Epithelial cell of prostate (primary cell): Measurements from ENCODE around the gene ARX.

Source experiments
- DNase-seq: peaks from one replicate; pipeline ENCODE4 v3.0.0-alpha.2; 2011; ENCODE audit warnings: low read depth, low spot score
- H3K27ac ChIP-seq: fragments of 450-650 bp; 2 replicates; pipeline ENCODE4 v1.5.1; 2017; ENCODE audit warnings: mild to moderate bottlenecking

ARX gene

DNA sequence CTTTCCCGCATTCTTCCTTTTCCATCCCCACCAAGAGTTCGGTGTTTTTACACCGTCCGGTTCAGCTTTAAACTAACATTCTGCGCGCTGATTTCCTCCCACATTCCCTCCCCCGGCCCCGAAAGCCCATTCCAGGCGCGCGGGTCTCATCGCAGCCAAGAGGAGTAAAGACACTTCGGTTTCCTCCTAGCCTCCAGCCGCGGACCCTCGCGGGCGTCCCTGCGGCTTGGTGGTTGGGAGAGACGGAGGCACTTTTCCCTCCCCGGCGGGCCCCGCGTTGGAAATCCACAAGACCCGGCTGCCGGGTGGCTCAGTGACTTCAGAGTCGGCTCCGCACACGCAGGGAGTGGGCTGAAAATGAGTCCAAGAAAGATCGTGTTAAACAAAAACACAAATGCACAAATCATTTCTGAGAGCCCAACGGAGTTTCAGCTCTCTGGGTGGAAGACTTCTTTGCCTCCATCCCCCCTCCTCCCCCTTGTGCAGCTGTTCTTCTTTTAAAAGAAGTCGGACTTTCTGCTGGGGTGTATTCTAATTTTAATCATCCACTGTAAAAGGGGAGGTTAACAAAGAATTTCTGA is 2.0 kb upstream of the ARX start:
- no peak overlapping the region for H3K27ac ChIP-seq
- no peak for DNase-seq

DNA sequence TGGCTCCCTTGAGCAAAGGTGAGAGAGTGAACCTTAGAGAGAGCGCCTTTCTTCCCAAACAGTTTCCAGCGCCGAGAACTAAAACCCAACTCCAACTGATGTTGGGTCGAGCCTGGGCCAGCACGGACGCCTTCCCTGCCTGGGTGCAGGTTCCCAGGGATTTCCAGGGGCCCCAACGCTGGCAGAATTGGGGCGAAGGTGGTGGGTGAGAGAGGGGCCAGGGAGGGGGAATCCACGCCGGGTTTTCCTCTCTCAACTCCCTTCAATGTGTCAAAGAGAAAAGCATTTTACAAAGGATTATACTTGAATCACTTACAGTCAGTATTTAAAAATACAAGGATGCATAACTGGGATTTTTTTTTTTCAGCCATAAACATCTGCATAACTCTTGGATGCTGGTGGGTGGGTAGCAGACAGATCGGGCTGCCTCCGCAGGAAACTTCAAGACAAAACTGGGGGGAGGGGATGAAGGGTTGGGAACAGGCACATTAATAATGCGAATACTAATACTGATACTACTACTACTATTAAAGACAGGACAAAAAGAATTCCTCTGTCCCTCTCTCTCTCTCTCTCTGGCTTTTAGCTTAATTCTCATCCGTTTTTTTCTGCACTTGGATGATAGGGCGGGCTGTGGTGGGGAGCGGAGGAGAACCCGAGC is 1.3 kb upstream of the ARX start:
- H3K27ac ChIP-seq: no peak overlapping the region
- no peak for DNase-seq

DNA sequence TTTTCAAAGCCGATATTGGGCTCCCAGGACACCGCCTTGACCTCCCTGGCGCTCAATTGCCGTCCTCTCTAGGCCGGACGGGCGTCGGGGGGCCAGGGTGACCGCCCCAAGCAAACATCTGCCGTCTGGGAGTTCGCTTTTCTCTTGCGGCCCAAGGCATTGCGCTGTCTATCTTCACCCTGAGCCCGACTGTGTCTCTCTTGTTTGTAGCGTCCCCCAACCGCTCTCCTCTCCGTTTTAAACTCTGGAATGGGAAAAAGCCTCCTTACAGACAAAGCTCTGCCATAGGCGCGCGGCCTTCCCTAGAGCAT is 551 bp upstream of the ARX start:
- no peak overlapping the region for H3K27ac ChIP-seq
- no peak for DNase-seq

DNA sequence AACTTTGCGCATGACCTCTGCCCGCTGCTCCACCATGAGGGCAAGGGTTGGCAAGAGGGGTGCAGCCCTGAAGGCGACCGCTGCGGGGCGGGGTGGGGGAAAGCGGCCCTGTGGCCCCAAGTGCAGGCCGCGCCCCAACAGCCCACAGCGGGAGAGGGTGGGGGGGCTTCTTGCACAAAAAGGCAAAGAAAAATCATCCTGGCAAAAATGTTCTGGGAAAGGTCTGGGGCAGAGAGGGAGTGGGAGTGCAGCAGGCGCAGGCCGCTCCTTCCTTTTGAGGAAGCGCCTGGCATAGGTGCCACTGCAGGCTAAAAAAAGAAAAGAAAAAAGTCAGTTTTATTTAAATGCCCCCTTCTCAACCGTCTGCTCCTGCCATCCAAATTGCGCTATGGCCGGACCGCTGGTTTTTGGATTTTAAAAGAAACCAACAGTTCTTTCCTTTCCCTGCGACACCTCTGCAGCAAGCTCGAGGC is 1.4 kb downstream of the ARX start:
- H3K27ac ChIP-seq: no peak overlapping the region
- DNase-seq: no peak

DNA sequence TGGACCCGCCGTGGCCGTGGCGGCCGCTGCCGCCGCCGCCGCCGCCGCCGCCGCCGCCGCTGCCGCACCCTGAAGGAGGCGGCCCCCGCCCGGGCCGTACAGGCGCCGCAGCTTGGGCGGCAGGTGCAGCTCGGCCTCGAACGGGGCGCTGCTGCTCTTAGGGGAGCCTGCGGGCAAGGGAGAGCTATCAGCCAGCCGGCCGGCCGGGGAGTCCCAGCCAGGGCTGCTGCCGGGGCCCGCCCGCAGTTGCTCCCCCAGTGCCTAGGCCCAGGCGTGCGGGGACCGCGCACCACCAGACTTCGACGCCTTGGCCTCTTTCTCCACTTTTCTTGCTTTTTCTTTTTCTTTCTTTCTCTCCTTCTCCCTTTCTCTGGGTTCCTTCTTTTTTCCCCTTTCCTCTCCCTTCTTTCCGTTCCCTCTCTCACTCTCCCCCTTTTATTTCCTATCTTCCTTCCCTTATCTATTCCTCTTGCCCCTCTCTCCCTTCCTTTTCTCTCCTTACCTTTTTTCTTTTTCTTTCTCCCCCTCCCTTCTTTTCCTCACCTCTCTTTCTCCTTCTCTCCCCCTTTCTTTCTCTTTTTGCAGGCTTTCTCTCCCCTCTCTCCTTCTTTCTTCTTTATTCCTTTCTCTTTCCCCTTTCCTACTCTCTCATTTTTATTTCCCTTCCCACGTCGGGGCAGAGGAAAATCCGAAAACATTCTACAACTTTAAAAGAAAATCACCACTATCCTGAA is 2.0 kb downstream of the ARX start:
- no peak overlapping the region for H3K27ac ChIP-seq
- DNase-seq: no peak

DNA sequence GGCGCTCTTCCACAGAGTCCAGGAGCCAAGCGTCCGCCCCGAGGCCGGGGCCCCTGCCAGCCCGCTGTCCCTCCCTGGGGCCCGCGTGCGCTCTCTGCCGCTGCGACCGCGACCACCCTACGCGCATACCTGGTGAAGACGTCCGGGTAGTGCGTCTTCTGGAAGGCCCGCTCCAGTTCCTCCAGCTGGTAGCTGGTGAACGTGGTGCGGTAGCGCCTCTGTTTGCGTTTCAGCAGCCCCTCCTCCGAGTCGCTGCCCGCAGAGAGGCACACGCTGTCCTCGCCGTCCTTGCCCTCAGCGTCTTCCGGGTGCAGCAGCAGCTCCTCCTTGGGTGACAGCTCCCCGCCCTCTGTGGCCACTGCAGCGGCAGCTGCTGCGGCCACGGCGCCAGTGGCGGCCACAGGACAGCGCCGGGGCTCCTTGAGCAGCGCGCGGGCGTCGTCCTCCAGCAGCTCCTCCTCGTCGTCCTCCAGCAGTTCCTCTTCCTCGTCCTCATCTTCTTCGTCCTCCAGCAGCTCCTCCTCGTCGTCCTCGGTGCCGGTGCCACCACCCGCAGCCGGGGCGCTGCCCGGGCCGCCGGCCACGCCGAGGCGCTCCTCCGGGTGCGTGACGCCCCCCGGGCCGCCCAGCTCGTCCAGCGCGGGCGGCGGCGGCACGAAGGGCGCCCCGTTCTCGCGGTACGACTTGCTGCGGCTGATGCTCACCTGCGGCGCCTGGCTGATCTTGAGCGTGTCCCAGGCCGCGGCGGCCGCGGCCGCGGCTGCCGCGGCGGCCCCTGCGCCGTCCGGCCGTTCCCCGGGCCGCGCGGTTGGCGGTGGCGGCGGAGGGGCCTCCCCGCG is 2.8 kb downstream of the ARX start:
- DNase-seq: no peak
- no peak overlapping the region for H3K27ac ChIP-seq

DNA sequence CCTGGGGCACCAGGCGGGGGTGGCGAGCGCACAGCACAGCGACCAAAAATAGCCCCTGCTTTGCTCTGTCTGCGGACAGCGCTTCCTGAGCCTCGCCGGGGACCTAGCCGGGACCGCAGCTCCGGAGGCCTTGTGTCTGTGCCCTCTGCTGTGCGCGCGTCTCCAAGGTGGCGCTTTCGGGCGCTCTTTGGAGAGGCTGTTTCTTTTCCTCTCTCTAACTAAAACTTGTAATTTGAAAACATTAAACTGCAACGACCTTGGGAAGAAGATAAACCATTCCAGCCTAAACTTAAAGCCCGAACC is 3.4 kb downstream of the ARX start:
- no peak for DNase-seq
- no peak overlapping the region for H3K27ac ChIP-seq

DNA sequence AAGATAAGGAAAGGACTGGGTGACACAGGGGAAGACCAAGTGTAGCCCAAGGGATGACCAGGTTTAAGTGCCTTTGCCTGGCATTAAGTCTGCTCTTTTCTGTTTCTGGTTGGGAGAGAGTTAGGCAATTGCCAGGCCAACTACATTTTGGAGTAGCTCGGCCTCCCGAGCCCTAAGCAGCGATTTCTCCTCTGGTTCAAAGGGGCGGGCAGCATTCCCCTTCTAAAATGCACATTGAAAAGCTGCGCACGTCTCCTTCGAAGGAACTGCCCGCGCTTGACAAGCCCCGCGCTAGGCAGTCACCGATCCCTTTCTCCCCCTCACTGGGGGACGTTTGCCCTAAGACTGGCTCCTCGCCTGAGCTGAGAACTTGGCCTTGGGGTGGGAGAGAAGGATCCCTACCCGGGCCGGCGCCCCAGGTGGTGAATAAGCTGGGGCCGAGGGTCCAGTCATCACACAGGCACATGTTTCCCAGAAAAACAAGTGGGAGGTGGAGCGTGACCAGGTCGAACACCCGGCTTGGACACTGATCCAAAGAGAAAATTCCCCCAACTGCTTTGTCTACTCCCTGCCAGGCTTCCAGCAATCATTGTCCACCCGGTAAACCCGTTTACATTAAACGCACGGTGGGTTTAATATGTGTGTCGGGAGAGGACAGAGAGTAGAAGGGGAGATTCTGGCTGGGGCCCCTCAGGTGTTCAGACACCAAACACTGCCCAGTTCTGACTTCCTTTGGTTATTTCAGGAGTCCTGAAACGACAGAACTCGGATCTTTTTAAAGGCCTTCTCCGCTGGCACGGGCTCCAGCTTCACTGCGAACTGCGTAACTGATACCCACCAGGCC is 4.0 kb downstream of the ARX start:
- no peak overlapping the region for H3K27ac ChIP-seq
- DNase-seq: no peak

DNA sequence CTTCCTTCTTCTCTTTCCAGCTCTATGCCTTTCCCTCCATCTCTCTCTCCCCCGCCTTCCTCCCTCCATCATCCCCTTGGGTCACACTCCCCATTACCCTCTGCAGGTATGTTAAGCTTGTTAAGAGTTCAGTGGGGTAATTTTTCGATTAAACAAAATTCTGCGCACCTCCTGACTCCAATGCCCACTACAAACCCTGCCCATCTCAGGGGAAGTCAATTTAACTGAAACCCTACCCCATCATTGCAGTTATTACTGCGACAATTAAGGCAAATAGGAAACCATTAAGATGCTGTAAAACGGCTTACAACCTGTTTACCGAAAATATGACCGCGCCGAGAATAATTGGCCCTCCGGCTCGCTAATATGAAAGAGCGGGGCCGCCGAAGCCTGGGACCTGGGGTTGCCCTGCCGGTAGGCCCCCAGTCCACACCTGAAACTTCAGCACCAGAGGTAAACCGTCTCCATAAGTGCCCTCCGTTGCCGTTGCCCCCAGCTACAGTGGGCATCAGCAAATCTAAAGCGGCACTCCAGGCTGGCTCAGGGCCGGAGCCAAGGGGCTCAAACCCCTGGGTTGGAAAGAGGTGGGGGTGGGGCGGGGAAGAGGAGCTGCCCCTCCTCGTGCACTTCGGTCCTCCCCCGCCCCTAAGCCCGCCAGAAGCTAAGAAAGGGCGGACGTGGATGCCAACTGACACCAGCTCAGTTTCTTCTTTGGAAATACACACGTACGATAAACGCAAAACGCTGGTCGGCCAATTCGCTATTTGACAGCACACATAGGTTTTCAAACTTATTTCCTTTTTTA is 4.8 kb downstream of the ARX start:
- no peak overlapping the region for H3K27ac ChIP-seq
- DNase-seq: no peak

DNA sequence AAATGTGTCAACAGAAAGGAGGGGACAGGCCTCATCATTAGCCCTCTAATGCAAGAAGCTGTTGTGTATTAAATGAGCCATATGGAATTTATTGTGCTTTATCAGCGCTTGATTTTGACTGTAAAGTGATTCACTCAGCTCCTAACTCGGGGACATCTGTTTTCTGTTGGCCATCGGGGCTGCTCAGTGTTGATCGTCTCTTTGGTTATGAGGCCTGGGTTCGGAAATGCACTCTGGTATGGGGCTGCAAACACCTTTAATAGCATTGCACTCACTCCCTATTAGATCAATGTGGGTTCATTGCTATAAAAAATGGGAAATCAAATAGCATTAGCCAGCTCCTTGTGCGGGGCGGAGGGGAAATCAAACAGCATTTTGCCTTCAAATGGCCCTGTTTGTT is 6.4 kb downstream of the ARX start:
- DNase-seq: no peak
- H3K27ac ChIP-seq: no peak overlapping the region

DNA sequence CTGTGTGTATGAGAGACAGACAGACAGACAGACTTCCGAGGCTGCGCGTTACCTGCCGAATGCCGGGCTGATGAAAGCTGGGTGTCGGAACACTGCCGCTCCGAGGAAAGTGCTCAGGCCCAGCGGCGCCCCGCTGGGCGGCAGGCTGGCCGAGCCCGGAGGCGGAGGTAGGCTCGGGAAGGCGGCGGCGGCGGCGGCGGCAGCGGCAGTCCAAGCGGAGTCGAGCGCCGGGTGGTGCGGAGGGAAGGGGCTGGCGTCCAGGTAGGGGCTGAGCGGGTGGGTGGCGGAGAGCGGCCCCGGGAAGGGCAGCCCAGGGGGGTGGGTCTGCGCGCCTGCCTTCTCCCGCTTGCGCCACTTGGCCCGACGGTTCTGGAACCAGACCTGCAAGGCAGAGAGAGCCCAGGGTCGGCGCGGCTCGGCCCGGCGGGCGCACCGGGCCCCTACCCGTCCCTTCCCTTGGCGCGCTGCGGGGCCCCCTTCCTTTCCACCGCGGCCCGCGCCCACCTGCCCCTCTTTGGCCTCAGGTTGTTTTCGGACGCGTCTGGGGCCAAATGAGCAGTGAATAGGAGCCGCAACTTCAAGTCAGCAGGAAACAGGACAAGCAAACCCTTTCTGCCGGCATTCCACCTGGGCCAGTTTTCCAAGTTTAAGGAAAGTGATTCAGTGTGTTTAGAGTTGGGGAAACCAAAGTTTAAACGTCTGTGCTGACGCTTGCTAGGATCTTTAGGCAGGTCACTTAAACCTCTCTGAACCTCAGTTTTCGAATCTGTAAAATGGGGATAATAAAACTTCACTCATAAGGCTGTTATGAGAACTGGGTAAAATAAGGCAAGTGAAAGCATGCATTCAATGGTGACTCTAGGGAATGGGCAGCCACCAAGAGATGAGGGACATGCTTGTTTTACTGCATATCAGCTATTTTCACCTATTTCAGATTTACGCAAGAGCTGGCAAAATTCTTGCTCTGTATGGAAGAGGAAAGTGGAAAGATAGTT is 8.4 kb downstream of the ARX start:
- no peak overlapping the region for H3K27ac ChIP-seq
- no peak for DNase-seq

DNA sequence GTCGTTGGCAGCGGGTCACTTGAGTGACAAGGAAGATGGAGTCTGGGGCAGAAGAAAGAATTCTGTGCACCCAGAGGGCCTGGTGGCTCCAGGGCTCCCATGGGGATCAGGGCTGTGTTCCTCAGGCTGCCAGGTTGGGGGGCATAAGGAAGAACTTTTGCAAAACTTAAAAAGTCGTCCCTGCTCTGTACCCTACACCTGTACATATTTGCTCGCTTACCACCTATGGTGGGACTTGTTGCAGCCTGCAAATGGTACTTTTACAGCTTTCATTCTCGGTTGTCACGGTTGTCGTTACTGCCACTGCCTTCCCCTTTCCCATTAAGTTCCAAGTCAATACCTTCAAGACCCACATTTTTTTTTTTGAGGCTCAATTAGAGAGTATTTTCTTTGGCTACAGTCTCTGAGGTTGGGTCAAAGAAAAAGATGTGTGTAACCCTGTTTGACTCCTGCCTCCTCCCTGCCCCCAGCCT is 9.1 kb downstream of the ARX start:
- no peak for DNase-seq

DNA sequence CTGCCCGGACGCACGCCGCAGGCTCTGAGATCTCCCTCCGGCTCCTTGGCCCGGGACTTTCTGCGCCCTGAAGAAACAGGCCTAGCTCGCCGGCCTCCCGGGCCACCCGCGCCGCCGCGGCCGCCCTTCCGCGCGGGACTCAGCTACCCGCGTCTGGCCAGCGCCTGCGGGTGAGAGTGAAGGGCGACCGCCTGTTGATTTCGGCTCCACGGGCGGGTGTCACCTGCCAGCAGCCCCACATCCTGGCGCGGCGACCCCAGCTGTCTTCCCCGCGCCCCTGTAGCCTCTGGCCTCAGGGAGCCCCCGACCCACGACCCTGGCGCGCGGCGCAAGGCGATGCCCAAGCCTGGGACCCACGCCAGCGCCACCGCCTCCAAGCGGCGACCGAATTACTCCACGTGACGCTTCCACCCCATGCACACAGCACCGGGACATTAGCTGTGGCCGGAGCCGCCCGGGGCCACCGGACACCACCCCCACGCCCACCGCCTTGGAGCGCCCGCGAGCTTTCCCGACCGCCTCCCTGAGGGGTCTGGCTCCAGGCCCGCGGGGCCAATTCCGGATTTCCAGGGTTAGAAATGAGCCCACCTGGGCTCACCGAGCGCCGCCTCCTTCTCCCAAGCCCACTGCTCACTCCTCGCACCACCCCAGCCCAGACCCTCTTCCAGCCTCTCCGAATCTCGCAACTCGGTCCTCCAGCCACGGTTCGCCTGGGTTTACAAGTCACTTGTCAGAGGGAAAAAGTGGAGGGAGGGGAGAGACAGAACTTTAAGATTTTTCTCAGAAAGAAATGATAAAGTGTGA is 10.2 kb downstream of the ARX start:
- H3K27ac ChIP-seq: no peak overlapping the region
- no peak for DNase-seq

More for the DNA sequence above, 9.1 kb downstream of the ARX start:
- no peak overlapping the region for H3K27ac ChIP-seq

DNA sequence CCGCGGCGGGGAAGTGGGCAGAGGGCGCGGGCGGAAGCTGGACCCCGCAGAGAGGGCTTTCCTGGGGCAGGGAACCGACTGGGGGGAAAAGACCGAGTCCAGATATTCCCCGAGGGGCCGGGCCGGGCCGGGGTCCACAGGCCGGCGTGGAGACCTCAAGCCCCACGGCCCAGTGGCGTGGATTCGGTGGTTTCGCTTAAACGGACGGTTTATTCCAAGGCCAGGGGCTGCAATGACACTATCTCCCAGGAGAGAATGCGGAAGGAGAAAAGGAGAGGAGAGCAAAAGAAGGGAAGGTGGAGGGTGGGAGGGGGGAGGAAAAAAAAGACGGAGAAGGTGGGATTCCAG is 10.8 kb downstream of the ARX start:
- no peak for DNase-seq
- no peak overlapping the region for H3K27ac ChIP-seq

DNA sequence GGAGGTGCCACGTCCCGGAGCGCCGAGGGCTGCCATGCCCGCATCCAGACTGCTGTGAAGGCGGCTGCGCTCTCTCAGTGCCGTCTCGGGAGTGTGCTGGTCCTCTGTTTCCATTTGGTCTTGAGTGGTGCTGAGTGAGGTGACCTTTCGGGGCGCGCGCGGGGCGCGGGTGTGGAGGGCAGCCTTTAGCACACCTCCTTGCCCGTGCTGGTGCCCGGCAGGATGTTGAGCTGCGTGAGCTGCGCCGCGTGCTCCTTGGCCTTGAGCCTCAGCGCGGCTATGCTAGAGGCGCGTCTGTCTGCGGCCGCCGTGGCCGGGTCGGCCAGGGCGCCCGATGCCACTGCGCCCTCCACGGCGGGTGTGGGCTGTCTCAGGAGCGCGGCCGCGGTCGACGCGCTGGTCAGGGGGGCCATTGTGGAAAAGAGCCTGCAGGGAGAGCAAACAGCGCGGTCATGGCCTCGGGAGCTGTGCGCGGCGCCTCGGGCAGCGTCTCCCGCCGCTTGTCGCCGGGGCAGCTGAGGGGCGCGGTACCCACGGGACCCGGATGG is 11.2 kb downstream of the ARX start:
- DNase-seq: no peak
- no peak overlapping the region for H3K27ac ChIP-seq

DNA sequence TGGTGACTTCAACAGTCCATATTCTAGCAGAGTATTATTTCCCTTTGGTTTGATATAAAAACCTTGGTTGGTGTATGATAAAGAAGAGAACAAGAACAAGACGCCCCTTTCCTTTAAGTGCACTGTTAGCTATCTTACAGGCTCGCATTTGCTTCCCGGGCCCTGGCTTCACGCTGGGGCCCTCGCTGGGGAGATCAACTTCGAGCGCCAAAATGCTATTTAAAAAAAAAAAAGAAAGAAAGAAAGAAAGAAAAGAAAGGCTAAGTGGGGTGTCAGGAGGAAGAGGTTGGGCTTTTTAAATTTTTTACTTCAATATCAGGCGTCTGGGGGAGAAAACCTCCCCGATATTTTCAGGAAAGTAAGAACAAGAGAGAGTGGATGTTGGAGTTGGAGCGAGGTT is 11.7 kb downstream of the ARX start:
- no peak for DNase-seq

More for the DNA sequence above, 11.7 kb downstream of the ARX start:
- no peak overlapping the region for H3K27ac ChIP-seq
